ENCODE data around the gene TNFAIP3. TPM values are rescaled to one million over a fixed set of nuclear protein-coding genes. Genes with fewer than 3 reads are reported as not detected.

The TNFAIP3 gene
- total and polyA plus RNA-seq, 2 donors (not counting 1 experiment from before 2014, with no cell fraction given), result 86.2 to 92.0 TPM

- intact Hi-C loops (cut with micrococcal nuclease), result no loop called here
- Mint-ChIP-seq H3K27me3 (no peaks in the 10 kb centered on the region), H3K27ac (no peak overlapping the region), H3K4me1 (peaks cover 18% of the 10 kb centered on the region), H3K9me3 (ENCODE audit: insufficient read depth) (no peaks in the 10 kb centered on the region), H3K4me3 (no peak overlapping the region)
- no CpG with 5 or more reads among the region's 2 CpGs for WGBS (ENCODE audit: insufficient coverage)
- H3K4me2 ChIP-seq (replicated peaks; ENCODE audit: low read depth, low read length, poor library complexity, severe bottlenecking), result no peak overlapping the region
- ChIA-PET POLR2A (no interaction called here), CTCF (interaction anchor here (1.3 to 1.6 kb wide), 2 partner anchors 27 to 194 kb away, joined by 3 to 4 read pairs; no protein-coding TSS in a partner anchor)
- no peak overlapping the region for H3K27ac ChIP-seq (ENCODE audit: low read length in 2 of 2)
- TF ChIP-seq EZH2 (IDR thresholded peaks at IDR 0.05; ENCODE audit: borderline replicate concordance, insufficient read depth, low read depth, low read length, poor library complexity, severe bottlenecking), result no peak
- TF ChIP-seq CTCF (IDR thresholded peaks at IDR 0.05), result no peak
- H3K4me1 ChIP-seq (ENCODE audit: control insufficient read depth in 2 of 2, insufficient read depth in 2 of 2, low read length in 2 of 2), result peaks cover 9 to 14% of the 10 kb centered on the region in 2 donors
- DNase-seq (no peak), ATAC-seq (ENCODE audit: low read depth) (no peak)
- H4K20me1 ChIP-seq (ENCODE audit: control insufficient read depth, insufficient read depth, low read length, poor library complexity, severe bottlenecking), result no peaks in the 10 kb centered on the region
- no peak overlapping the region for H2AFZ ChIP-seq (ENCODE audit: insufficient read depth, low read depth, low read length, poor library complexity, severe bottlenecking)
- no peaks in the 10 kb centered on the region for H3K79me2 ChIP-seq (ENCODE audit: control insufficient read depth, insufficient read depth, low read length)
- no peaks in the 10 kb centered on the region for H3K9me3 ChIP-seq (ENCODE audit: control extremely low read depth in 1 of 3, control insufficient read depth in 2 of 3, insufficient read depth in 1 of 3, low read length in 2 of 3)
- no peak overlapping the region for H3K4me3 ChIP-seq (ENCODE audit: control extremely low read depth in 1 of 5, extremely low read depth in 1 of 5, insufficient read depth in 1 of 5, low read depth in 2 of 5, low read length in 4 of 5)
- H3K9ac ChIP-seq (ENCODE audit: low read length), result no peak overlapping the region
- H3K36me3 ChIP-seq (replicated peaks in 1 of 2; ENCODE audit: control extremely low read depth in 1 of 2, control insufficient read depth in 1 of 2, extremely low read depth in 1 of 2, insufficient read depth in 2 of 2, low read length in 1 of 2), result no peaks in the 10 kb centered on the region
- no peaks in the 10 kb centered on the region for H3K27me3 ChIP-seq (replicated peaks in 1 of 4; ENCODE audit: control extremely low read depth in 1 of 4, control insufficient read depth in 3 of 4, insufficient read depth in 4 of 4, low read length in 3 of 4)
These were observed 33.8 kb downstream of the TNFAIP3 start for GRCh38 chr6:137900815-137901214.

GRCh38 chr6:137901454-137901853, 34.4 kb downstream of the TNFAIP3 start:
- POLR2A ChIA-PET, result interaction anchor here (0.6 kb wide), 1 partner anchor 761 kb away, joined by 5 read pairs; no protein-coding TSS in a partner anchor

More at GRCh38 chr6:137901454-137901853, 34.4 kb downstream of the TNFAIP3 start:
- peaks cover 20% of the 10 kb centered on the region for H3K4me1 Mint-ChIP-seq
- H3K27ac ChIP-seq (ENCODE audit: low read length in 2 of 2), result no peak overlapping the region
- no peaks in the 10 kb centered on the region for H3K27me3 Mint-ChIP-seq
- no peaks in the 10 kb centered on the region for H3K9me3 ChIP-seq (ENCODE audit: control extremely low read depth in 1 of 3, control insufficient read depth in 2 of 3, insufficient read depth in 1 of 3, low read length in 2 of 3)
- no peaks in the 10 kb centered on the region for H3K36me3 ChIP-seq (replicated peaks in 1 of 2; ENCODE audit: control extremely low read depth in 1 of 2, control insufficient read depth in 1 of 2, extremely low read depth in 1 of 2, insufficient read depth in 2 of 2, low read length in 1 of 2)
- H3K27ac Mint-ChIP-seq, result no peak overlapping the region
- no CpG with 5 or more reads among the region's 1 CpG for WGBS (ENCODE audit: insufficient coverage)
- ATAC-seq (ENCODE audit: low read depth) (no peak), DNase-seq (no peak)
- no peaks in the 10 kb centered on the region for H3K79me2 ChIP-seq (ENCODE audit: control insufficient read depth, insufficient read depth, low read length)
- H3K4me1 ChIP-seq (ENCODE audit: control insufficient read depth in 2 of 2, insufficient read depth in 2 of 2, low read length in 2 of 2), result peaks cover 9 to 14% of the 10 kb centered on the region in 2 donors
- H3K27me3 ChIP-seq (replicated peaks in 1 of 4; ENCODE audit: control extremely low read depth in 1 of 4, control insufficient read depth in 3 of 4, insufficient read depth in 4 of 4, low read length in 3 of 4), result no peaks in the 10 kb centered on the region
- CTCF ChIA-PET, result interaction anchor here (0.9 to 1.6 kb wide), 5 partner anchors 9 to 195 kb away, joined by 3 to 4 read pairs (median 3); partner anchors contain the start of gene TNFAIP3
- H3K4me3 ChIP-seq (ENCODE audit: control extremely low read depth in 1 of 5, extremely low read depth in 1 of 5, insufficient read depth in 1 of 5, low read depth in 2 of 5, low read length in 4 of 5), result no peak overlapping the region
- TF ChIP-seq CTCF (IDR thresholded peaks at IDR 0.05) (no peak), EZH2 (IDR thresholded peaks at IDR 0.05; ENCODE audit: borderline replicate concordance, insufficient read depth, low read depth, low read length, poor library complexity, severe bottlenecking) (no peak)
- H3K9ac ChIP-seq (ENCODE audit: low read length), result no peak overlapping the region
- intact Hi-C loops (cut with micrococcal nuclease), result no loop called here
- no peak overlapping the region for H3K4me2 ChIP-seq (replicated peaks; ENCODE audit: low read depth, low read length, poor library complexity, severe bottlenecking)
- H3K9me3 Mint-ChIP-seq (ENCODE audit: insufficient read depth), result no peaks in the 10 kb centered on the region
- H4K20me1 ChIP-seq (ENCODE audit: control insufficient read depth, insufficient read depth, low read length, poor library complexity, severe bottlenecking), result no peaks in the 10 kb centered on the region
- no peak overlapping the region for H3K4me3 Mint-ChIP-seq
- no peak overlapping the region for H2AFZ ChIP-seq (ENCODE audit: insufficient read depth, low read depth, low read length, poor library complexity, severe bottlenecking)
